IPS-11a (cell line): ENCODE results near the gene TMEM101.
"Not testable (repeated sequence)": the region's sequence is repeated elsewhere in the genome, so short reads cannot be mapped to it uniquely, and the experiment has no call there.

Source experiments
- H3K4me3 ChIP-seq: one replicate; pipeline ENCODE4 v1.5.1; 2013; ENCODE audit warnings: low read depth, low read length, control low read depth

The TMEM101 gene

GRCh38 chr17:44014437-44015172 is at the start of gene TMEM101:
Gene TMEM101 (minus strand): TSS chr17:44014963. CDS start chr17:44014952, 11 bp downstream.
- H3K4me3 ChIP-seq = peak within 1 kb of the TSS; percentile 95

GRCh38 chr17:44063704-44064639 is 49.2 kb upstream of the TMEM101 start:
- no peak overlapping the region for H3K4me3 ChIP-seq

- no peak overlapping the region for H3K4me3 ChIP-seq
These were observed 48.1 kb upstream of the TMEM101 start for GRCh38 chr17:44062871-44063270.

GRCh38 chr17:44061446-44061845 is 46.7 kb upstream of the TMEM101 start:
- no peak overlapping the region for H3K4me3 ChIP-seq

GRCh38 chr17:44059101-44059892 is 44.5 kb upstream of the TMEM101 start:
- H3K4me3 ChIP-seq = no peak overlapping the region

- no peak overlapping the region for H3K4me3 ChIP-seq
These were observed 38.5 kb upstream of the TMEM101 start for GRCh38 chr17:44053125-44053872.

GRCh38 chr17:44049294-44050060 is 34.7 kb upstream of the TMEM101 start:
- no peak overlapping the region for H3K4me3 ChIP-seq

- H3K4me3 ChIP-seq = not testable (repeated sequence)
These were observed 32.1 kb upstream of the TMEM101 start for GRCh38 chr17:44046893-44047292.

GRCh38 chr17:44045486-44045885 is 30.7 kb upstream of the TMEM101 start:
- no peak overlapping the region for H3K4me3 ChIP-seq

GRCh38 chr17:44044071-44044470 is 29.3 kb upstream of the TMEM101 start:
- no peak overlapping the region for H3K4me3 ChIP-seq

- H3K4me3 ChIP-seq = no peak overlapping the region
These were observed 28.5 kb upstream of the TMEM101 start for GRCh38 chr17:44043272-44043696.

GRCh38 chr17:44039829-44040635 is 25.3 kb upstream of the TMEM101 start:
- no peak overlapping the region for H3K4me3 ChIP-seq

GRCh38 chr17:44038604-44039011 is 23.8 kb upstream of the TMEM101 start:
- H3K4me3 ChIP-seq = no peak overlapping the region

- H3K4me3 ChIP-seq = no peak overlapping the region
These were observed 22.7 kb upstream of the TMEM101 start for GRCh38 chr17:44037471-44037870.

- H3K4me3 ChIP-seq = not testable (repeated sequence)
These were observed 19.9 kb upstream of the TMEM101 start for GRCh38 chr17:44034688-44035087.

GRCh38 chr17:44033861-44034408 is 19.2 kb upstream of the TMEM101 start:
- no peak overlapping the region for H3K4me3 ChIP-seq

- H3K4me3 ChIP-seq = no peak overlapping the region
These were observed 15.7 kb upstream of the TMEM101 start for GRCh38 chr17:44030482-44030881.

GRCh38 chr17:44029736-44030135 is 15.0 kb upstream of the TMEM101 start:
- no peak overlapping the region for H3K4me3 ChIP-seq
